Motor neuron (in vitro differentiated cells): ENCODE measurements around the gene TMEM117. TPM values are rescaled to one million over a fixed set of nuclear protein-coding genes. Genes with fewer than 3 reads are reported as not detected.
"Not testable (repeated sequence)": the region's sequence is repeated elsewhere in the genome, so short reads cannot be mapped to it uniquely, and the experiment has no call there.

Experiments used
- ATAC-seq, 8 experiments: fragments of 200-7000 bp; cut with Tn5 transposase; replicated peaks in 6 of 8; 2 replicates each; pipeline ENCODE4 v1.8.0; 2021; ENCODE audit warnings: mild to moderate bottlenecking in 8 of 8, moderate library complexity in 8 of 8
- H3K27ac ChIP-seq, 2 donors: fragments of 250-450 bp; sonication (Bioruptor Pico); 2 replicates each; pipeline ENCODE4 v1.9.0; 2021; ENCODE audit warnings: antibody characterized with exemption in 2 of 2, mild to moderate bottlenecking in 2 of 2, moderate library complexity in 1 of 2
- H3K4me1 ChIP-seq, 2 donors: fragments of 250-450 bp; sonication (Bioruptor Pico); replicated peaks in 1 of 2; 2 replicates each; pipeline ENCODE4 v1.6.1; 2021; ENCODE audit warnings: antibody characterized with exemption in 2 of 2, mild to moderate bottlenecking in 2 of 2, moderate library complexity in 1 of 2
- H3K4me3 ChIP-seq, 5 donors: fragments of 250-450 bp; sonication (Bioruptor Pico); 2 replicates each; pipeline ENCODE4 v1.9.0; 2021; ENCODE audit warnings: antibody characterized with exemption in 5 of 5, mild to moderate bottlenecking in 5 of 5, moderate library complexity in 4 of 5
- WGBS, 10 experiments: fragments of 450-650 bp; shearing (Covaris generic); methylation state at CpG; one replicate each; pipeline ENCODE4 v1.0.0; 2022; 5-methylcytosine and 5-hydroxymethylcytosine counted together
- in situ Hi-C, 9 experiments: fragments of 400-800 bp; cut with MboI; loops; one replicate each; pipeline ENCODE4 v1.15.0; 2021; ENCODE audit warnings: low sequenced_read_pairs in 9 of 9, low pct_unique_long_range_greater_than_20kb in 2 of 9; ENCODE audit not compliant: unreplicated experiment in 9 of 9
- total RNA-seq, 8 experiments: library from RNA; unstranded; fragments of 300-600 nt; gene quantifications; 2 replicates each; pipeline versions ENCODE4 v1.2.3 to v1.2.4, GENCODE V29; 2022

The TMEM117 gene
- total RNA-seq, 8 experiments from 2014 or later, result 3.1 to 13.2 (median 7.0) TPM

GRCh38 chr12:43848786-43849185, 12.9 kb downstream of the TMEM117 start:
- H3K4me1 ChIP-seq, result peaks cover 3 to 8% of the 10 kb centered on the region in 2 donors
- peak in 2 of 8 experiments; percentile 11 to 54 for ATAC-seq
- H3K4me3 ChIP-seq, result no peak overlapping the region
- WGBS, 10 experiments, result 96 to 100% (median 100%) methylated on average over 3 of the region's 3 CpGs; no CpG with 5 or more reads in 4 of the 10 experiments
- H3K27ac ChIP-seq, result no peak overlapping the region
- in situ Hi-C loops, result no loop called here

- 80 to 100% (median 86%) methylated on average over 1 of the region's 1 CpG; no CpG with 5 or more reads in 3 of the 10 experiments for WGBS, 10 experiments
- H3K4me3 ChIP-seq, result no peak overlapping the region
- peaks cover 2% of the 10 kb centered on the region in 2 donors for H3K4me1 ChIP-seq
- in situ Hi-C loops, result no loop called here
- no peak overlapping the region for H3K27ac ChIP-seq
- no peak for ATAC-seq
These were observed 16.9 kb downstream of the TMEM117 start for GRCh38 chr12:43852744-43853143.

GRCh38 chr12:43856972-43857371, 21.1 kb downstream of the TMEM117 start:
- no peaks in the 10 kb centered on the region for H3K4me1 ChIP-seq
- 67 to 100% (median 100%) methylated on average over 1 to 2 of the region's 2 CpGs; no CpG with 5 or more reads in 5 of the 10 experiments for WGBS, 10 experiments
- no peak overlapping the region for H3K27ac ChIP-seq
- in situ Hi-C loops, result no loop called here
- no peak overlapping the region for H3K4me3 ChIP-seq
- ATAC-seq, result no peak

- Histone ChIP-seq H3K27ac (no peak overlapping the region), H3K4me3 (no peak overlapping the region), H3K4me1 (no peaks in the 10 kb centered on the region)
- in situ Hi-C loops, result no loop called here
- WGBS, 10 experiments, result 30 to 92% (median 79%) methylated on average over 1 to 6 of the region's 7 CpGs; no CpG with 5 or more reads in 3 of the 10 experiments
- ATAC-seq, result no peak
These were observed 22.2 kb downstream of the TMEM117 start for GRCh38 chr12:43858096-43858495.

GRCh38 chr12:43858991-43859390, 23.1 kb downstream of the TMEM117 start:
- in situ Hi-C loops, result no loop called here
- Histone ChIP-seq H3K4me1 (no peaks in the 10 kb centered on the region), H3K4me3 (no peak overlapping the region), H3K27ac (no peak overlapping the region)
- WGBS, 10 experiments, result 50 to 100% (median 83%) methylated on average over 1 to 6 of the region's 6 CpGs
- ATAC-seq, result no peak

- H3K4me3 ChIP-seq, result no peak overlapping the region
- WGBS, 10 experiments, result 51 to 96% (median 86%) methylated on average over 1 to 6 of the region's 7 CpGs
- in situ Hi-C loops, result no loop called here
- peak in 1 of 8 experiments; percentile 54 for ATAC-seq
- no peak overlapping the region for H3K27ac ChIP-seq
- no peaks in the 10 kb centered on the region for H3K4me1 ChIP-seq
These were observed 25.3 kb downstream of the TMEM117 start for GRCh38 chr12:43861015-43861839.

GRCh38 chr12:43861840-43862150, 25.9 kb downstream of the TMEM117 start:
- in situ Hi-C loops, result no loop called here
- Histone ChIP-seq H3K4me1 (no peaks in the 10 kb centered on the region), H3K4me3 (no peak overlapping the region), H3K27ac (no peak overlapping the region)
- ATAC-seq, result peak in 1 of 8 experiments; percentile 33
- WGBS, 10 experiments, result 80 to 96% (median 88%) methylated on average over 1 to 3 of the region's 3 CpGs; no CpG with 5 or more reads in 2 of the 10 experiments

- H3K27ac ChIP-seq, result no peak overlapping the region
- no peak overlapping the region for H3K4me3 ChIP-seq
- no peaks in the 10 kb centered on the region for H3K4me1 ChIP-seq
- in situ Hi-C loops, result no loop called here
- 91 to 96% methylated on average over 4 of the region's 23 CpGs; no CpG with 5 or more reads in 8 of the 10 experiments for WGBS, 10 experiments
- no peak for ATAC-seq
These were observed 28.0 kb downstream of the TMEM117 start for GRCh38 chr12:43863770-43864366.

GRCh38 chr12:43864557-43864956, 28.7 kb downstream of the TMEM117 start:
- H3K4me1 ChIP-seq, in situ Hi-C loops, H3K4me3 ChIP-seq, H3K27ac ChIP-seq, ATAC-seq: not testable (repeated sequence)
- WGBS, 10 experiments, result 90 to 100% (median 100%) methylated on average over 1 to 3 of the region's 5 CpGs; no CpG with 5 or more reads in 4 of the 10 experiments

- H3K4me1 ChIP-seq, result no peaks in the 10 kb centered on the region
- WGBS, 10 experiments, result 38 to 100% (median 67%) methylated on average over 1 of the region's 1 CpG; no CpG with 5 or more reads in 1 of the 10 experiments
- no peak overlapping the region for H3K4me3 ChIP-seq
- in situ Hi-C loops, result no loop called here
- H3K27ac ChIP-seq, result no peak overlapping the region
- no peak for ATAC-seq
These were observed 33.3 kb downstream of the TMEM117 start for GRCh38 chr12:43869184-43869583.

- in situ Hi-C loops, H3K4me3 ChIP-seq, H3K27ac ChIP-seq, ATAC-seq, H3K4me1 ChIP-seq: not testable (repeated sequence)
These were observed 33.9 kb downstream of the TMEM117 start for GRCh38 chr12:43869765-43870164.

- in situ Hi-C loops, result not testable (repeated sequence)
- WGBS, 10 experiments, result 100% methylated on average over 1 of the region's 2 CpGs; no CpG with 5 or more reads in 7 of the 10 experiments
- ATAC-seq, result peak in 2 of 8 experiments; percentile 52 to 71
These were observed 35.4 kb downstream of the TMEM117 start for GRCh38 chr12:43871258-43871657.

GRCh38 chr12:43872396-43872795, 36.5 kb downstream of the TMEM117 start:
- in situ Hi-C loops, result no loop called here
- H3K4me1 ChIP-seq, result no peaks in the 10 kb centered on the region
- 86 to 100% (median 95%) methylated on average over 1 to 2 of the region's 2 CpGs for WGBS, 10 experiments
- H3K4me3 ChIP-seq, result no peak overlapping the region
- H3K27ac ChIP-seq, result no peak overlapping the region
- no peak for ATAC-seq

More at GRCh38 chr12:43871258-43871657, 35.4 kb downstream of the TMEM117 start:
- not testable (repeated sequence) for H3K27ac ChIP-seq, H3K4me1 ChIP-seq, H3K4me3 ChIP-seq
